ENCODE measurements around the gene CROCC2. TPM values are rescaled to one million over a fixed set of nuclear protein-coding genes. Genes with fewer than 3 reads are reported as not detected.

CROCC2 gene
- total and polyA plus RNA-seq, 2 of the 13 experiments (the other 11 are each of a cell fraction or from before 2014, with no cell fraction given) = not detected

DNA sequence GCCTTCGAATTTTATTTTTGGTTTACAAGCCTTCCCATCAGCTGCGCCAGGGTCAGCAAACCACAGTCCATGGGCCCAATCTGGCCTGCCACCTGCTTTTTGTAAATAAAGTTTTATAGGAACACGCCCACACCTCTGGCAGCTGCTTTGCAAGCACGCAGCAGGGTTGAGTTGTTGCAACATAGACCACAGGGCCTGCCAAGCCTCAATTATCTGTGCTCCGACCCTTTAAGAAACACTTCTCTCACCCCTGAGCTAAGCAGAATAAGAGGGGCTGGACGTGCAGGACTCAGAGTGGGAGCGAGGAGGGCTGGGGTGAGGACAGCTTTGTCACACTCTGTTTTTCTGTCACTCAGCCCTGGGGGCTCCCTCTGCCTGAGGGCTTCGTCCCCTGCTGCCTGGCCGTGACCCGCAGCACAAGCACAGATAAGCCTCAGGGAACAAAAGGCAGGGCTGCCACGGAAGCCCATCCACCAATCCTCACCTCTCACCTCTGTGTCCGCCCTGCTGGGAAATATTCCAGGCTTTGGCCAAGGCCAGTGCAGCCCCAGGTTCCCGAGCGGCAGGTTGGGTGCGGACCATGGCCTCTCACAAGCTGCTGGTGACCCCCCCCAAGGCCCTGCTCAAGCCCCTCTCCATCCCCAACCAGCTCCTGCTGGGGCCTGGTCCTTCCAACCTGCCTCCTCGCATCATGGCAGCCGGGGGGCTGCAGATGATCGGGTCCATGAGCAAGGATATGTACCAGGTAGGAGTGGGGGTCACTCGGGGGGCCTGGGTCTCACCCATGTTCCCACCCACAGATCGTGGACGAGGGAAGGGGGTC, 37.6 kb upstream of the CROCC2 start, which contains the start of gene AGXT (continued):
- TF ChIP-seq, protein P1, sequence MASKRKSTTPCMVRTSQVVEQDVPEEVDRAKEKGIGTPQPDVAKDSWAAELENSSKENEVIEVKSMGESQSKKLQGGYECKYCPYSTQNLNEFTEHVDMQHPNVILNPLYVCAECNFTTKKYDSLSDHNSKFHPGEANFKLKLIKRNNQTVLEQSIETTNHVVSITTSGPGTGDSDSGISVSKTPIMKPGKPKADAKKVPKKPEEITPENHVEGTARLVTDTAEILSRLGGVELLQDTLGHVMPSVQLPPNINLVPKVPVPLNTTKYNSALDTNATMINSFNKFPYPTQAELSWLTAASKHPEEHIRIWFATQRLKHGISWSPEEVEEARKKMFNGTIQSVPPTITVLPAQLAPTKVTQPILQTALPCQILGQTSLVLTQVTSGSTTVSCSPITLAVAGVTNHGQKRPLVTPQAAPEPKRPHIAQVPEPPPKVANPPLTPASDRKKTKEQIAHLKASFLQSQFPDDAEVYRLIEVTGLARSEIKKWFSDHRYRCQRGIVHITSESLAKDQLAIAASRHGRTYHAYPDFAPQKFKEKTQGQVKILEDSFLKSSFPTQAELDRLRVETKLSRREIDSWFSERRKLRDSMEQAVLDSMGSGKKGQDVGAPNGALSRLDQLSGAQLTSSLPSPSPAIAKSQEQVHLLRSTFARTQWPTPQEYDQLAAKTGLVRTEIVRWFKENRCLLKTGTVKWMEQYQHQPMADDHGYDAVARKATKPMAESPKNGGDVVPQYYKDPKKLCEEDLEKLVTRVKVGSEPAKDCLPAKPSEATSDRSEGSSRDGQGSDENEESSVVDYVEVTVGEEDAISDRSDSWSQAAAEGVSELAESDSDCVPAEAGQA (IDR thresholded peaks at IDR 0.05; ENCODE audit: low read depth) = peak; percentile 33; the same call in 1 of the 2 replicates
- TF ChIP-seq, protein P1 (CRISPR knock-in tag; IDR thresholded peaks at IDR 0.05; ENCODE audit: borderline replicate concordance) = no peak
- TF ChIP-seq HNRNPLL (IDR thresholded peaks at IDR 0.05; ENCODE audit: low read depth, low read length, poor library complexity, severe bottlenecking) (peak; percentile 18), WIZ (CRISPR knock-in tag; IDR thresholded peaks at IDR 0.05) (no peak; the same call in 1 of the 2 replicates), ZNF724P (CRISPR knock-in tag; IDR thresholded peaks at IDR 0.05; ENCODE audit: borderline replicate concordance) (peak; percentile 96), MZF1 (CRISPR knock-in tag; IDR thresholded peaks at IDR 0.05; ENCODE audit: borderline replicate concordance) (no peak), ZBTB7A (CRISPR knock-in tag; IDR thresholded peaks at IDR 0.05) (peak; percentile 68), ZBTB21 (CRISPR knock-in tag; IDR thresholded peaks at IDR 0.05) (no peak), DR1 (CRISPR knock-in tag; IDR thresholded peaks at IDR 0.05) (no peak), PAX8 (CRISPR knock-in tag; IDR thresholded peaks at IDR 0.05; ENCODE audit: borderline replicate concordance) (no peak), ZNF883 (CRISPR knock-in tag; IDR thresholded peaks at IDR 0.05; ENCODE audit: not compliant biosample characterization) (peak; percentile 42), ZNF256 (CRISPR knock-in tag; conservative IDR thresholded peaks at IDR 0.05) (no peak), ZNF446 (CRISPR knock-in tag; IDR thresholded peaks at IDR 0.05) (no peak)
- TF ChIP-seq, protein P2, sequence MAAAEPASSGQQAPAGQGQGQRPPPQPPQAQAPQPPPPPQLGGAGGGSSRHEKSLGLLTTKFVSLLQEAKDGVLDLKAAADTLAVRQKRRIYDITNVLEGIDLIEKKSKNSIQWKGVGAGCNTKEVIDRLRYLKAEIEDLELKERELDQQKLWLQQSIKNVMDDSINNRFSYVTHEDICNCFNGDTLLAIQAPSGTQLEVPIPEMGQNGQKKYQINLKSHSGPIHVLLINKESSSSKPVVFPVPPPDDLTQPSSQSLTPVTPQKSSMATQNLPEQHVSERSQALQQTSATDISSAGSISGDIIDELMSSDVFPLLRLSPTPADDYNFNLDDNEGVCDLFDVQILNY (CRISPR knock-in tag; conservative IDR thresholded peaks at IDR 0.05) = no peak
- TF ChIP-seq, protein P3, sequence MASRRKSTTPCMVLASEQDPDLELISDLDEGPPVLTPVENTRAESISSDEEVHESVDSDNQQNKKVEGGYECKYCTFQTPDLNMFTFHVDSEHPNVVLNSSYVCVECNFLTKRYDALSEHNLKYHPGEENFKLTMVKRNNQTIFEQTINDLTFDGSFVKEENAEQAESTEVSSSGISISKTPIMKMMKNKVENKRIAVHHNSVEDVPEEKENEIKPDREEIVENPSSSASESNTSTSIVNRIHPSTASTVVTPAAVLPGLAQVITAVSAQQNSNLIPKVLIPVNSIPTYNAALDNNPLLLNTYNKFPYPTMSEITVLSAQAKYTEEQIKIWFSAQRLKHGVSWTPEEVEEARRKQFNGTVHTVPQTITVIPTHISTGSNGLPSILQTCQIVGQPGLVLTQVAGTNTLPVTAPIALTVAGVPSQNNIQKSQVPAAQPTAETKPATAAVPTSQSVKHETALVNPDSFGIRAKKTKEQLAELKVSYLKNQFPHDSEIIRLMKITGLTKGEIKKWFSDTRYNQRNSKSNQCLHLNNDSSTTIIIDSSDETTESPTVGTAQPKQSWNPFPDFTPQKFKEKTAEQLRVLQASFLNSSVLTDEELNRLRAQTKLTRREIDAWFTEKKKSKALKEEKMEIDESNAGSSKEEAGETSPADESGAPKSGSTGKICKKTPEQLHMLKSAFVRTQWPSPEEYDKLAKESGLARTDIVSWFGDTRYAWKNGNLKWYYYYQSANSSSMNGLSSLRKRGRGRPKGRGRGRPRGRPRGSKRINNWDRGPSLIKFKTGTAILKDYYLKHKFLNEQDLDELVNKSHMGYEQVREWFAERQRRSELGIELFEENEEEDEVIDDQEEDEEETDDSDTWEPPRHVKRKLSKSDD (CRISPR knock-in tag; IDR thresholded peaks at IDR 0.05; ENCODE audit: low read depth) = no peak
- TF ChIP-seq, protein P4, sequence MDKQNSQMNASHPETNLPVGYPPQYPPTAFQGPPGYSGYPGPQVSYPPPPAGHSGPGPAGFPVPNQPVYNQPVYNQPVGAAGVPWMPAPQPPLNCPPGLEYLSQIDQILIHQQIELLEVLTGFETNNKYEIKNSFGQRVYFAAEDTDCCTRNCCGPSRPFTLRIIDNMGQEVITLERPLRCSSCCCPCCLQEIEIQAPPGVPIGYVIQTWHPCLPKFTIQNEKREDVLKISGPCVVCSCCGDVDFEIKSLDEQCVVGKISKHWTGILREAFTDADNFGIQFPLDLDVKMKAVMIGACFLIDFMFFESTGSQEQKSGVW (CRISPR knock-in tag; IDR thresholded peaks at IDR 0.05; ENCODE audit: borderline replicate concordance) = no peak
- TF ChIP-seq, protein P5, sequence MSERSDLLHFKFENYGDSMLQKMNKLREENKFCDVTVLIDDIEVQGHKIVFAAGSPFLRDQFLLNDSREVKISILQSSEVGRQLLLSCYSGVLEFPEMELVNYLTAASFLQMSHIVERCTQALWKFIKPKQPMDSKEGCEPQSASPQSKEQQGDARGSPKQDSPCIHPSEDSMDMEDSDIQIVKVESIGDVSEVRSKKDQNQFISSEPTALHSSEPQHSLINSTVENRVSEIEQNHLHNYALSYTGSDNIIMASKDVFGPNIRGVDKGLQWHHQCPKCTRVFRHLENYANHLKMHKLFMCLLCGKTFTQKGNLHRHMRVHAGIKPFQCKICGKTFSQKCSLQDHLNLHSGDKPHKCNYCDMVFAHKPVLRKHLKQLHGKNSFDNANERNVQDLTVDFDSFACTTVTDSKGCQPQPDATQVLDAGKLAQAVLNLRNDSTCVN (CRISPR knock-in tag; IDR thresholded peaks at IDR 0.05; ENCODE audit: borderline replicate concordance) = no peak; the same call in 1 of the 2 replicates

All from HepG2 (cell line).